Measurements from ENCODE around the gene SORCS2. TPM values are rescaled to one million over a fixed set of nuclear protein-coding genes. Genes with fewer than 3 reads are reported as not detected.

The SORCS2 gene
- total and polyA plus RNA-seq, 12 donors: 0.67 to 15.5 (median 1.3) TPM

- Histone ChIP-seq H3K36me3 (replicated peaks in 1 of 2) (no peaks in the 10 kb centered on the region), H3K4me1 (replicated peaks in 1 of 2) (no peaks in the 10 kb centered on the region), H3K9me3 (replicated peaks in 1 of 3) (no peaks in the 10 kb centered on the region), H3K27me3 (no peaks in the 10 kb centered on the region), H3K4me3 (no peak overlapping the region), H3K27ac (no peak overlapping the region)
- no peak for DNase-seq
- 49 to 59% (median 55%) methylated on average over 18 to 19 of the region's 19 CpGs for WGBS, 4 donors
- intact Hi-C loops (cut with DNase I): no loop called here
- TF ChIP-seq, protein P1, sequence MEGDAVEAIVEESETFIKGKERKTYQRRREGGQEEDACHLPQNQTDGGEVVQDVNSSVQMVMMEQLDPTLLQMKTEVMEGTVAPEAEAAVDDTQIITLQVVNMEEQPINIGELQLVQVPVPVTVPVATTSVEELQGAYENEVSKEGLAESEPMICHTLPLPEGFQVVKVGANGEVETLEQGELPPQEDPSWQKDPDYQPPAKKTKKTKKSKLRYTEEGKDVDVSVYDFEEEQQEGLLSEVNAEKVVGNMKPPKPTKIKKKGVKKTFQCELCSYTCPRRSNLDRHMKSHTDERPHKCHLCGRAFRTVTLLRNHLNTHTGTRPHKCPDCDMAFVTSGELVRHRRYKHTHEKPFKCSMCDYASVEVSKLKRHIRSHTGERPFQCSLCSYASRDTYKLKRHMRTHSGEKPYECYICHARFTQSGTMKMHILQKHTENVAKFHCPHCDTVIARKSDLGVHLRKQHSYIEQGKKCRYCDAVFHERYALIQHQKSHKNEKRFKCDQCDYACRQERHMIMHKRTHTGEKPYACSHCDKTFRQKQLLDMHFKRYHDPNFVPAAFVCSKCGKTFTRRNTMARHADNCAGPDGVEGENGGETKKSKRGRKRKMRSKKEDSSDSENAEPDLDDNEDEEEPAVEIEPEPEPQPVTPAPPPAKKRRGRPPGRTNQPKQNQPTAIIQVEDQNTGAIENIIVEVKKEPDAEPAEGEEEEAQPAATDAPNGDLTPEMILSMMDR (IDR thresholded peaks at IDR 0.05): no peak
- no peak for TF ChIP-seq POLR2A (IDR thresholded peaks at IDR 0.05)
These were observed 280.2 kb downstream of the SORCS2 start for GRCh38 chr4:7472442-7473013.

DNA sequence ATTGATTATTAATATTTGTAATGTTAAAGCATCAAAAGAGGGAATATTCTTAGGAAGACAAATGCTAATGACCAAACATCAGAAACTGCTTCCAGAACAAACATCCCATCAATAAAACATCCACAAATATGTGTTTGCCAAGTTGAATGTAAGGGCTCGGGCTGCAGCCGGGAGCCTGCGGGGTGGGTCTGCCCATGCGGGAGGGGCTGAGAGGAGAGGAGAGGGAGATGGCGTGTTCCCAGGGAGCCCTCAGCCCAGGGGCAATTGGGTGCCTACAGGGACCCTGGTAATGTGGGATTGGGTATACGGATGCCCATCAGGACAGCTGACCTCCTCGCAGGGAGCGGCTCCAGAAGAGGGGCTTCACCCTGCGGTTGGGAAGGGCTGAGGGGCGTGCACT is 280.7 kb downstream of the SORCS2 start:
- TF ChIP-seq, protein P1 (IDR thresholded peaks at IDR 0.05): no peak
- TF ChIP-seq POLR2A (IDR thresholded peaks at IDR 0.05): no peak
- Histone ChIP-seq H3K4me1 (replicated peaks in 1 of 2) (no peaks in the 10 kb centered on the region), H3K9me3 (replicated peaks in 1 of 3) (no peaks in the 10 kb centered on the region), H3K4me3 (no peak overlapping the region), H3K27ac (no peak overlapping the region), H3K36me3 (replicated peaks in 1 of 2) (no peaks in the 10 kb centered on the region), H3K27me3 (no peaks in the 10 kb centered on the region)
- DNase-seq: no peak
- intact Hi-C loops (cut with DNase I): no loop called here
- WGBS, 4 donors: 74 to 82% (median 75%) methylated on average over 9 to 10 of the region's 10 CpGs

DNA sequence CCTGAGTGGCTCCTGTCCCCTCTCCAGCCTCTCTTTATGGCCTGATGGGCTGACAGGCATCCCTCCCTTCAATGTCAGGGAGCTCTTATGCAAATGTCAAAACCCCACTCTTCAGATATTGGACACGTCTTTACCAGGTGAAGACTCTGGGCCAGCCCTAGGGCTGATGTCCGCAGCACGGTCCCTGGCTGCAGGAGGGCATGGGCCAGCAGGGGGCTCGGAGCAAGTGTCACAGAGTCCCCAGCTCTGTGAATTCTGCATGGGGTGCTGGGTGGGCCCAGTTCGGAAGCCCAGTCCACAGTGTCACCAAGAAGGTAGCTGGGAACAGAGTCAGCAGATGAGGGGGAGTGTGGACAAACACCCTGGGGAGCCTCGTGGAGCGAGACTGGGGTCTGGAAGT is 282.0 kb downstream of the SORCS2 start:
- Histone ChIP-seq H3K27ac (no peak overlapping the region), H3K27me3 (no peaks in the 10 kb centered on the region), H3K4me1 (replicated peaks in 1 of 2) (no peaks in the 10 kb centered on the region), H3K4me3 (no peak overlapping the region), H3K36me3 (replicated peaks in 1 of 2) (no peaks in the 10 kb centered on the region), H3K9me3 (replicated peaks in 1 of 3) (no peaks in the 10 kb centered on the region)
- no peak for DNase-seq
- 69 to 88% (median 79%) methylated on average over 7 of the region's 7 CpGs for WGBS, 4 donors
- intact Hi-C loops (cut with DNase I): no loop called here
- TF ChIP-seq, protein P1 (IDR thresholded peaks at IDR 0.05): no peak
- TF ChIP-seq POLR2A (IDR thresholded peaks at IDR 0.05): no peak

DNA sequence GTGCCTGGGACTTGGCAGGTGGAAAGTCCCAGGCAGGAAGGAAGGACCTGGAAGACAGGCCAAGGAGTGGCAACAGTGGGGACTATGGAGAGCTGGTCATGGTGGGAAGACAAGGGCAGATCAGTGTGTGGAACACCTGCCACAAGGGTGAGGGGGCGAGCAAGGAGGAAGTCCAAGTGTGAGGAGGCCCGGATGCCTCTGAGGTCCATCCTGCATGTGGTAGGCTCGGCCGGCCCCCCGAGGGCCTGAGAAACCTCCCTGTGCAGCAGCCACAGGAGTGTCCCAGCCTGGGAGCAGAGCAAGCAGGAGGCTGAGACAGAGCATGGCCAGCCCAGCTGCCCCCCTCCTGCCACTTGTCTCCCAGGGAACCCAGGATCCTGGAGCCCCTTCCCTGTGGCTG is 282.9 kb downstream of the SORCS2 start:
- H3K27me3 ChIP-seq: no peaks in the 10 kb centered on the region
- no peaks in the 10 kb centered on the region for H3K9me3 ChIP-seq (replicated peaks in 1 of 3)
- H3K36me3 ChIP-seq (replicated peaks in 1 of 2): no peaks in the 10 kb centered on the region
- no peak overlapping the region for H3K27ac ChIP-seq
- H3K4me3 ChIP-seq: no peak overlapping the region
- 82 to 88% (median 87%) methylated on average over 2 to 5 of the region's 5 CpGs for WGBS, 4 donors
- intact Hi-C loops (cut with DNase I): no loop called here
- H3K4me1 ChIP-seq (replicated peaks in 1 of 2): no peaks in the 10 kb centered on the region
- no peak for DNase-seq
- TF ChIP-seq POLR2A (IDR thresholded peaks at IDR 0.05): no peak
- TF ChIP-seq, protein P1 (IDR thresholded peaks at IDR 0.05): no peak
